HepG2 (cell line): ENCODE results near the gene KAT6B. TPM values are rescaled to one million over a fixed set of nuclear protein-coding genes. Genes with fewer than 3 reads are reported as not detected.

Experiments
- ATF2 ChIP-seq: sonication (generic); formaldehyde crosslinking; IDR thresholded peaks from 2 replicates; pipeline ENCODE4 v1.4.0; 2020; ENCODE audit warnings: missing genetic modification reagents
- CBX2 ChIP-seq, 2 experiments: fragments of 200-600 bp in 1 of 2; sonication (generic); formaldehyde crosslinking in 1 of 2; IDR thresholded peaks; 2 replicates each; pipeline versions ENCODE4 v1.7.0 to v1.8.1; 2018 to 2022; ENCODE audit warnings: low read depth in 2 of 2, low read length in 1 of 2, mild to moderate bottlenecking in 1 of 2, missing genetic modification reagents in 1 of 2
- FOXA1 ChIP-seq, 2 experiments: fragments of 450-650 bp in 1 of 2; sonication (generic) in 1 of 2; formaldehyde crosslinking in 1 of 2; IDR thresholded peaks; 2 replicates each; pipeline versions ENCODE4 v1.4.0 to v1.6.1; 2016 to 2020; ENCODE audit warnings: missing genetic modification reagents in 1 of 2
- LCORL ChIP-seq, 2 experiments: fragments of 450-650 bp in 1 of 2; sonication (generic) in 1 of 2; formaldehyde crosslinking in 1 of 2; IDR thresholded peaks; 2 replicates each; pipeline versions ENCODE4 v1.5.0 to v1.6.1; 2017 to 2020; ENCODE audit warnings: antibody characterized with exemption in 1 of 2, missing genetic modification reagents in 1 of 2
- MTF1 ChIP-seq: sonication (generic); formaldehyde crosslinking; IDR thresholded peaks from 2 replicates; pipeline ENCODE4 v1.5.0; 2020; ENCODE audit warnings: missing genetic modification reagents
- PAX8 ChIP-seq: sonication (generic); formaldehyde crosslinking; IDR thresholded peaks from 2 replicates; pipeline ENCODE4 v1.8.0; 2022; ENCODE audit warnings: mild to moderate bottlenecking, missing genetic modification reagents, borderline replicate concordance
- SP4 ChIP-seq: sonication (generic); formaldehyde crosslinking; IDR thresholded peaks from 2 replicates; pipeline ENCODE4 v1.8.1; 2023; ENCODE audit warnings: mild to moderate bottlenecking, missing genetic modification reagents
- UBTF ChIP-seq: sonication (generic); formaldehyde crosslinking; IDR thresholded peaks from 2 replicates; pipeline ENCODE4 v1.4.0; 2020; ENCODE audit warnings: mild to moderate bottlenecking, missing genetic modification reagents
- ZNF263 ChIP-seq: sonication (generic); formaldehyde crosslinking; IDR thresholded peaks from 2 replicates; pipeline ENCODE4 v1.4.0; 2020; ENCODE audit warnings: missing genetic modification reagents
- ZNF496 ChIP-seq: sonication (generic); formaldehyde crosslinking; IDR thresholded peaks from 2 replicates; pipeline ENCODE4 v1.8.1; 2023; ENCODE audit warnings: mild to moderate bottlenecking, moderate library complexity, missing genetic modification reagents; ENCODE audit not compliant: insufficient replicate concordance
- ZNF512 ChIP-seq: sonication (generic); formaldehyde crosslinking; IDR thresholded peaks from 2 replicates; pipeline ENCODE4 v1.4.0; 2020; ENCODE audit warnings: mild to moderate bottlenecking, missing genetic modification reagents
- ZNF562 ChIP-seq: sonication (generic); formaldehyde crosslinking; IDR thresholded peaks from 2 replicates; pipeline ENCODE4 v1.8.0; 2022; ENCODE audit warnings: missing genetic modification reagents, borderline replicate concordance
- ZNF710 ChIP-seq: sonication (generic); formaldehyde crosslinking; IDR thresholded peaks from 2 replicates; pipeline ENCODE4 v1.5.0; 2020; ENCODE audit warnings: mild to moderate bottlenecking, missing genetic modification reagents, borderline replicate concordance
- polyA plus RNA-seq, 8 experiments: library from polyadenylated mRNA; depleted of rRNA in 3 of 8; stranded (reverse) in 7 of 8; unstranded in 1 of 8; fragments of >200 nt; fragmentation: Illumina TruSeq in 4 of 8; extraction: Trizol in 4 of 8; gene quantifications; 2 replicates each; pipeline versions ENCODE4 v1.2.1 to v1.2.3, GENCODE V29; 2011 to 2016; ENCODE audit warnings: low read depth in 4 of 8, missing spikeins in 1 of 8, mixed read lengths in 1 of 8; ENCODE audit not compliant: insufficient read depth in 1 of 8
- total RNA-seq, 5 experiments: library from RNA; depleted of rRNA; stranded (reverse); fragments of >200 nt; fragmentation: Illumina TruSeq; extraction: Trizol; gene quantifications; 2 replicates each; pipeline ENCODE4 v1.2.3, GENCODE V29; 2016; ENCODE audit warnings: low read depth in 1 of 5

KAT6B gene
- total and polyA plus RNA-seq, 2 of the 13 experiments (the other 11 are each of a cell fraction or from before 2014, with no cell fraction given), result 3.0 to 9.5 TPM

- TF ChIP-seq ZNF512 (CRISPR knock-in tag) (no peak), LCORL (IDR thresholded peaks at IDR 0.05) (no peak), LCORL (CRISPR knock-in tag; IDR thresholded peaks at IDR 0.05) (0 out of 2 replicates have a peak, but pooled peaks have one; percentile 42), FOXA1 (IDR thresholded peaks at IDR 0.05) (no peak), FOXA1 (CRISPR knock-in tag; IDR thresholded peaks at IDR 0.05) (no peak), ZNF263 (CRISPR knock-in tag) (peak; percentile 64; the same call in 1 of the 2 replicates), SP4 (CRISPR knock-in tag) (no peak), UBTF (no peak), MTF1 (no peak), PAX8 (no peak), ZNF710 (CRISPR knock-in tag) (peak; percentile 67; the same call in 1 of the 2 replicates), ZNF496 (no peak), CBX2 (IDR thresholded peaks at IDR 0.05; ENCODE audit: low read depth, low read length) (no peak), CBX2 (CRISPR knock-in tag; IDR thresholded peaks at IDR 0.05; ENCODE audit: low read depth) (no peak), ATF2 (CRISPR knock-in tag) (no peak), ZNF562 (CRISPR knock-in tag) (no peak)
Observed at GRCh38 chr10:75021379-75022249, 195.2 kb downstream of the KAT6B start (continued).
